Smooth muscle cell (in vitro differentiated cells): ENCODE measurements around the gene DNAL1. TPM values are rescaled to one million over a fixed set of nuclear protein-coding genes. Genes with fewer than 3 reads are reported as not detected.

Experiments used
- DNase-seq: peaks from one replicate; lab custom pipeline; 2025; ENCODE audit not compliant: unreplicated experiment; lab: John Stamatoyannopoulos, UW
- H2AFZ ChIP-seq: fragments of 200-600 bp; sonication (generic); 2 replicates; pipeline ENCODE4 v1.6.0; 2016; ENCODE audit warnings: antibody characterized with exemption, low read depth, mild to moderate bottlenecking
- H3F3A ChIP-seq: fragments of 200-600 bp; sonication (generic); 2 replicates; pipeline ENCODE4 v1.6.0; 2017; ENCODE audit warnings: antibody characterized with exemption, low read depth
- H3K27ac ChIP-seq: fragments of 200-600 bp; sonication (generic); 2 replicates; pipeline ENCODE4 v1.5.1; 2016; ENCODE audit warnings: low read depth, mild to moderate bottlenecking
- H3K27me3 ChIP-seq: fragments of 200-600 bp; sonication (generic); 2 replicates; pipeline ENCODE4 v1.6.1; 2016; ENCODE audit warnings: low read depth, mild to moderate bottlenecking
- H3K36me3 ChIP-seq: fragments of 200-600 bp; sonication (generic); 2 replicates; pipeline ENCODE4 v1.5.1; 2016; ENCODE audit warnings: low read depth
- H3K4me1 ChIP-seq: fragments of 200-600 bp; sonication (generic); 2 replicates; pipeline ENCODE4 v1.5.1; 2016; ENCODE audit warnings: low read depth
- H3K4me2 ChIP-seq: fragments of 200-600 bp; sonication (generic); 2 replicates; pipeline ENCODE4 v1.6.0; 2016; ENCODE audit warnings: mild to moderate bottlenecking
- H3K4me3 ChIP-seq: fragments of 200-600 bp; sonication (generic); 2 replicates; pipeline ENCODE4 v1.5.1; 2016; ENCODE audit warnings: mild to moderate bottlenecking
- H3K79me2 ChIP-seq: fragments of 200-600 bp; sonication (generic); 2 replicates; pipeline ENCODE4 v1.6.0; 2016; ENCODE audit warnings: low read depth, mild to moderate bottlenecking
- H3K9ac ChIP-seq: fragments of 200-600 bp; sonication (generic); 2 replicates; pipeline ENCODE4 v1.6.0; 2016; ENCODE audit warnings: low read depth
- H3K9me3 ChIP-seq: fragments of 200-600 bp; sonication (generic); replicated peaks from 2 replicates; pipeline ENCODE4 v1.5.1; 2016; ENCODE audit warnings: low read depth
- H4K20me1 ChIP-seq: fragments of 200-600 bp; sonication (generic); 2 replicates; pipeline ENCODE4 v1.6.0; 2016; ENCODE audit warnings: low read depth
- CTCF ChIP-seq: fragments of 200-600 bp; sonication (generic); IDR thresholded peaks from 2 replicates; pipeline ENCODE4 v1.5.1; 2017; ENCODE audit warnings: borderline replicate concordance, mild to moderate bottlenecking, antibody characterized with exemption; ENCODE audit not compliant: insufficient read depth, poor library complexity, severe bottlenecking
- WGBS: methylation state at CpG from one replicate; pipeline ENCODE4 v1.1.7; 2016; ENCODE audit warnings: low lambda C conversion rate; 5-methylcytosine and 5-hydroxymethylcytosine counted together
- polyA plus RNA-seq: library from polyadenylated mRNA; unstranded; fragments of >200 nt; fragmentation: Nextera tagmentation; extraction: Ambion mirVana; gene quantifications from 2 replicates; pipeline ENCODE4 v1.2.1, GENCODE V29; 2016
- total RNA-seq: library from RNA; depleted of rRNA; stranded (reverse); fragments of >200 nt; gene quantifications from 2 replicates; pipeline ENCODE4 v1.2.3, GENCODE V29; 2014

The DNAL1 gene
- total and polyA plus RNA-seq, 2 experiments from 2014 or later, result 10.4 to 12.2 TPM

- WGBS, result 65% methylated on average over 3 of the region's 3 CpGs
- TF ChIP-seq CTCF, result no peak
- Histone ChIP-seq H3K4me3 (no peak overlapping the region), H3K36me3 (no peaks in the 10 kb centered on the region), H3K27ac (no peak overlapping the region), H3K27me3 (no peaks in the 10 kb centered on the region), H3K4me2 (no peak overlapping the region), H3K9me3 (no peaks in the 10 kb centered on the region), H4K20me1 (peaks cover 18% of the 10 kb centered on the region), H2AFZ (no peak overlapping the region), H3K79me2 (peaks cover 14% of the 10 kb centered on the region), H3K9ac (no peak overlapping the region), H3F3A (peaks cover 10% of the 10 kb centered on the region), H3K4me1 (peaks cover 15% of the 10 kb centered on the region)
- DNase-seq, result no peak
These were observed 72.5 kb downstream of the DNAL1 start for GRCh38 chr14:73717266-73717665.

GRCh38 chr14:73717711-73718417, 73.1 kb downstream of the DNAL1 start:
- H3K27me3 ChIP-seq, result no peaks in the 10 kb centered on the region
- no peak overlapping the region for H3K4me2 ChIP-seq
- H3F3A ChIP-seq, result peaks cover 10% of the 10 kb centered on the region
- H3K4me1 ChIP-seq, result peaks cover 12% of the 10 kb centered on the region
- no peak overlapping the region for H3K9ac ChIP-seq
- H3K27ac ChIP-seq, result peak overlapping the region; percentile 5
- no peak overlapping the region for H2AFZ ChIP-seq
- TF ChIP-seq CTCF, result no peak
- H3K4me3 ChIP-seq, result no peak overlapping the region
- H3K79me2 ChIP-seq, result peaks cover 8% of the 10 kb centered on the region
- peaks cover 12% of the 10 kb centered on the region for H4K20me1 ChIP-seq
- no peaks in the 10 kb centered on the region for H3K36me3 ChIP-seq
- no peak for DNase-seq
- WGBS, result 75% methylated on average over 20 of the region's 20 CpGs
- H3K9me3 ChIP-seq, result no peaks in the 10 kb centered on the region

GRCh38 chr14:73718418-73719251, 73.8 kb downstream of the DNAL1 start:
- Histone ChIP-seq H3K79me2 (peaks cover under 1% of the 10 kb centered on the region), H3K9ac (no peak overlapping the region), H3K27me3 (no peaks in the 10 kb centered on the region), H3K9me3 (no peaks in the 10 kb centered on the region), H3K27ac (peak overlapping the region; percentile 5), H2AFZ (no peak overlapping the region), H3F3A (peaks cover 10% of the 10 kb centered on the region), H4K20me1 (peaks cover 7% of the 10 kb centered on the region), H3K4me2 (no peak overlapping the region), H3K4me3 (no peak overlapping the region), H3K36me3 (no peaks in the 10 kb centered on the region), H3K4me1 (peaks cover 13% of the 10 kb centered on the region)
- WGBS, result 65% methylated on average over 53 of the region's 55 CpGs
- no peak for DNase-seq
- TF ChIP-seq CTCF, result no peak
